SK-N-SH (cell line): ENCODE measurements around the gene ATP5PD. TPM values are rescaled to one million over a fixed set of nuclear protein-coding genes. Genes with fewer than 3 reads are reported as not detected.

Source experiments
- polyA plus RNA-seq, 3 experiments: library from polyadenylated mRNA; depleted of rRNA; stranded (reverse); fragments of >200 nt; gene quantifications; 2 replicates each; pipeline ENCODE4 v1.2.3, GENCODE V29; 2012
- small RNA-seq, 7 experiments: library from RNA; depleted of rRNA; stranded (forward); fragments of <200 nt; gene quantifications; one replicate each; pipeline ENCODE3, GENCODE V24; 2012

ATP5PD gene
- polyA plus RNA-seq, 1 of the 3 experiments (the other 2 are of a cell fraction) = 354 TPM

Small RNAs within 50 kb of the gene (small RNA-seq; reads per million reads assigned to genes)
- gene AC111186.1 (0 reads per million in 7 experiments), gene RF00019 (0 reads per million in 7 experiments), gene RN7SL573P (0 reads per million in 7 experiments), gene RNU6-362P (0 reads per million in 7 experiments)

Other genes with a start within 250 kb of the ATP5PD start
- 0.39 and 0.45 TPM in 2 replicates for gene GRIN2C, start 187.1 kb downstream of the ATP5PD start, polyA plus RNA-seq (2012; rRNA removed)
- gene FDXR, start 174.0 kb downstream of the ATP5PD start, polyA plus RNA-seq (2012; rRNA removed) = 86.7 and 89.5 TPM in 2 replicates
- not detected in 2 replicates for gene FADS6, start 153.3 kb downstream of the ATP5PD start, polyA plus RNA-seq (2012; rRNA removed)
- 0.06 TPM in 1 of 2 replicates, not detected in the other for gene USH1G, start 123.7 kb downstream of the ATP5PD start, polyA plus RNA-seq (2012; rRNA removed)
- gene OTOP2, start 122.7 kb downstream of the ATP5PD start, polyA plus RNA-seq (2012; rRNA removed) = not detected in 2 replicates
- not detected in 2 replicates for gene OTOP3, start 111.1 kb downstream of the ATP5PD start, polyA plus RNA-seq (2012; rRNA removed)
- 2.5 and 2.9 TPM in 2 replicates for gene HID1, start 74.2 kb downstream of the ATP5PD start, polyA plus RNA-seq (2012; rRNA removed)
- gene CDR2L, start 59.3 kb downstream of the ATP5PD start, polyA plus RNA-seq (2012; rRNA removed) = 18.6 and 21.2 TPM in 2 replicates
- 87.3 and 89.2 TPM in 2 replicates for gene MRPL58, start 34.3 kb downstream of the ATP5PD start, polyA plus RNA-seq (2012; rRNA removed)
- 27.5 and 34.2 TPM in 2 replicates for gene KCTD2, start 256 bp upstream of the ATP5PD start, polyA plus RNA-seq (2012; rRNA removed)
- 0.03 and 0.06 TPM in 2 replicates for gene SLC16A5, start 41.0 kb upstream of the ATP5PD start, polyA plus RNA-seq (2012; rRNA removed)
- gene ARMC7, start 63.0 kb upstream of the ATP5PD start, polyA plus RNA-seq (2012; rRNA removed) = 7.3 and 10.8 TPM in 2 replicates
- 111 and 114 TPM in 2 replicates for gene NT5C, start 84.8 kb upstream of the ATP5PD start, polyA plus RNA-seq (2012; rRNA removed)
- 259 and 490 TPM in 2 replicates for gene JPT1, start 107.5 kb upstream of the ATP5PD start, polyA plus RNA-seq (2012; rRNA removed)
- 85.5 and 114 TPM in 2 replicates for gene SUMO2, start 136.0 kb upstream of the ATP5PD start, polyA plus RNA-seq (2012; rRNA removed)
- 80.5 and 99.8 TPM in 2 replicates for gene NUP85, start 158.7 kb upstream of the ATP5PD start, polyA plus RNA-seq (2012; rRNA removed)
- 42.5 and 43.7 TPM in 2 replicates for gene GGA3, start 214.6 kb upstream of the ATP5PD start, polyA plus RNA-seq (2012; rRNA removed)
- gene MRPS7, start 214.9 kb upstream of the ATP5PD start, polyA plus RNA-seq (2012; rRNA removed) = 82.8 and 90.4 TPM in 2 replicates
- gene MIF4GD, start 224.3 kb upstream of the ATP5PD start, polyA plus RNA-seq (2012; rRNA removed) = 65.4 and 70.0 TPM in 2 replicates
- gene SLC25A19, start 242.5 kb upstream of the ATP5PD start, polyA plus RNA-seq (2012; rRNA removed) = 11.7 and 13.2 TPM in 2 replicates